HepG2 (cell line): ENCODE measurements around the gene GRM2. TPM values are rescaled to one million over a fixed set of nuclear protein-coding genes. Genes with fewer than 3 reads are reported as not detected.

ENCODE experiments used
- DR1 ChIP-seq: sonication (generic); formaldehyde crosslinking; IDR thresholded peaks from 2 replicates; pipeline ENCODE4 v1.8.0; 2021; ENCODE audit warnings: mild to moderate bottlenecking, missing genetic modification reagents, inconsistent platforms
- EHMT2 ChIP-seq: fragments of 200-600 bp; sonication (generic); IDR thresholded peaks from 2 replicates; pipeline ENCODE4 v1.7.0; 2017; ENCODE audit warnings: antibody characterized with exemption, low read depth, low read length, borderline replicate concordance
- RCOR2 ChIP-seq: IDR thresholded peaks from 2 replicates; pipeline ENCODE4 v1.6.1; 2016; ENCODE audit warnings: missing biosample characterization, missing genetic modification reagents
- SP140L ChIP-seq: sonication (generic); formaldehyde crosslinking; IDR thresholded peaks from 2 replicates; pipeline ENCODE4 v1.4.0; 2020; ENCODE audit warnings: missing genetic modification reagents, borderline replicate concordance
- YY1 ChIP-seq: IDR thresholded peaks from 2 replicates; pipeline ENCODE4 v1.6.1; 2011; ENCODE audit warnings: low read length, low read depth, moderate library complexity, mild to moderate bottlenecking; ENCODE audit not compliant: insufficient read depth, insufficient replicate concordance
- ZBTB1 ChIP-seq: sonication (generic); formaldehyde crosslinking; IDR thresholded peaks from 2 replicates; pipeline ENCODE4 v1.4.0; 2020; ENCODE audit warnings: missing genetic modification reagents, borderline replicate concordance
- ZNF138 ChIP-seq: sonication (generic); formaldehyde crosslinking; IDR thresholded peaks from 2 replicates; pipeline ENCODE4 v1.5.0; 2020; ENCODE audit warnings: mild to moderate bottlenecking, low read depth, missing genetic modification reagents
- ZNF354B ChIP-seq: sonication (generic); formaldehyde crosslinking; IDR thresholded peaks from 2 replicates; pipeline ENCODE4 v1.8.0; 2022; ENCODE audit warnings: mild to moderate bottlenecking, missing genetic modification reagents
- polyA plus RNA-seq, 8 experiments: library from polyadenylated mRNA; depleted of rRNA in 3 of 8; stranded (reverse) in 7 of 8; unstranded in 1 of 8; fragments of >200 nt; fragmentation: Illumina TruSeq in 4 of 8; extraction: Trizol in 4 of 8; gene quantifications; 2 replicates each; pipeline versions ENCODE4 v1.2.1 to v1.2.3, GENCODE V29; 2011 to 2016; ENCODE audit warnings: low read depth in 4 of 8, missing spikeins in 1 of 8, mixed read lengths in 1 of 8; ENCODE audit not compliant: insufficient read depth in 1 of 8
- total RNA-seq, 5 experiments: library from RNA; depleted of rRNA; stranded (reverse); fragments of >200 nt; fragmentation: Illumina TruSeq; extraction: Trizol; gene quantifications; 2 replicates each; pipeline ENCODE4 v1.2.3, GENCODE V29; 2016; ENCODE audit warnings: low read depth in 1 of 5
- TF ChIP-seq, protein P1 (sequence below): sonication (generic); formaldehyde crosslinking; conservative IDR thresholded peaks from 2 replicates; pipeline ENCODE4 v1.4.0; 2020; ENCODE audit warnings: mild to moderate bottlenecking, missing genetic modification reagents, moderate library complexity
- TF ChIP-seq, protein P2 (sequence below): sonication (generic); formaldehyde crosslinking; IDR thresholded peaks from 2 replicates; pipeline ENCODE4 v1.4.0; 2020; ENCODE audit warnings: missing genetic modification reagents, borderline replicate concordance

GRM2 gene
- total and polyA plus RNA-seq, 2 of the 13 experiments (the other 11 are each of a cell fraction or from before 2014, with no cell fraction given), result 0.04 to 0.07 TPM

DNA sequence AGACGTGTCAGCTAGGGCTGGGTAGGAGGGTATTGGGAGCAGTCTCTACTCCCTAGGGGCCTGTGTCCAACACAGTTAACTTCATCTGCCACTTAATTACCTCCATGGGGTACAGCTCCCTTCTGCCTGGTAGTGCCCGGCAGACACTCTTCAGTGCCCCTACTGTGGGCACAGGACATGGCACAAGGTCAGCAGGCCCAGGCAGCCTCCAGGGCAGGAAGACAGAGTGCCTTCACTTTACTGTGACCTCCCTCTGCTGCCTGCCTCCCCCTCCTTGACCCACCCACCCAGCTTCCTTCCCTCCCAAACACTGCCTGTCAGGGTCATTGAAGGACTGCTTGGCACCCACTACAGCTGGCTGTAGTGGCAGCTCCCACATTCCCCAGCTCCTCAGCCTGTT lies 6.5 kb upstream of the GRM2 start (continued):
- TF ChIP-seq ZNF354B (no peak), YY1 (no peak), EHMT2 (no peak), ZNF138 (no peak), RCOR2 (no peak), DR1 (CRISPR knock-in tag) (no peak), ZBTB1 (CRISPR knock-in tag) (no peak), SP140L (CRISPR knock-in tag) (no peak)
- TF ChIP-seq, protein P1, sequence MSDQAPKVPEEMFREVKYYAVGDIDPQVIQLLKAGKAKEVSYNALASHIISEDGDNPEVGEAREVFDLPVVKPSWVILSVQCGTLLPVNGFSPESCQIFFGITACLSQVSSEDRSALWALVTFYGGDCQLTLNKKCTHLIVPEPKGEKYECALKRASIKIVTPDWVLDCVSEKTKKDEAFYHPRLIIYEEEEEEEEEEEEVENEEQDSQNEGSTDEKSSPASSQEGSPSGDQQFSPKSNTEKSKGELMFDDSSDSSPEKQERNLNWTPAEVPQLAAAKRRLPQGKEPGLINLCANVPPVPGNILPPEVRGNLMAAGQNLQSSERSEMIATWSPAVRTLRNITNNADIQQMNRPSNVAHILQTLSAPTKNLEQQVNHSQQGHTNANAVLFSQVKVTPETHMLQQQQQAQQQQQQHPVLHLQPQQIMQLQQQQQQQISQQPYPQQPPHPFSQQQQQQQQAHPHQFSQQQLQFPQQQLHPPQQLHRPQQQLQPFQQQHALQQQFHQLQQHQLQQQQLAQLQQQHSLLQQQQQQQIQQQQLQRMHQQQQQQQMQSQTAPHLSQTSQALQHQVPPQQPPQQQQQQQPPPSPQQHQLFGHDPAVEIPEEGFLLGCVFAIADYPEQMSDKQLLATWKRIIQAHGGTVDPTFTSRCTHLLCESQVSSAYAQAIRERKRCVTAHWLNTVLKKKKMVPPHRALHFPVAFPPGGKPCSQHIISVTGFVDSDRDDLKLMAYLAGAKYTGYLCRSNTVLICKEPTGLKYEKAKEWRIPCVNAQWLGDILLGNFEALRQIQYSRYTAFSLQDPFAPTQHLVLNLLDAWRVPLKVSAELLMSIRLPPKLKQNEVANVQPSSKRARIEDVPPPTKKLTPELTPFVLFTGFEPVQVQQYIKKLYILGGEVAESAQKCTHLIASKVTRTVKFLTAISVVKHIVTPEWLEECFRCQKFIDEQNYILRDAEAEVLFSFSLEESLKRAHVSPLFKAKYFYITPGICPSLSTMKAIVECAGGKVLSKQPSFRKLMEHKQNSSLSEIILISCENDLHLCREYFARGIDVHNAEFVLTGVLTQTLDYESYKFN (CRISPR knock-in tag), result no peak
- TF ChIP-seq, protein P2, sequence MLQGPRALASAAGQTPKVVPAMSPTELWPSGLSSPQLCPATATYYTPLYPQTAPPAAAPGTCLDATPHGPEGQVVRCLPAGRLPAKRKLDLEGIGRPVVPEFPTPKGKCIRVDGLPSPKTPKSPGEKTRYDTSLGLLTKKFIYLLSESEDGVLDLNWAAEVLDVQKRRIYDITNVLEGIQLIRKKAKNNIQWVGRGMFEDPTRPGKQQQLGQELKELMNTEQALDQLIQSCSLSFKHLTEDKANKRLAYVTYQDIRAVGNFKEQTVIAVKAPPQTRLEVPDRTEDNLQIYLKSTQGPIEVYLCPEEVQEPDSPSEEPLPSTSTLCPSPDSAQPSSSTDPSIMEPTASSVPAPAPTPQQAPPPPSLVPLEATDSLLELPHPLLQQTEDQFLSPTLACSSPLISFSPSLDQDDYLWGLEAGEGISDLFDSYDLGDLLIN (CRISPR knock-in tag), result no peak
- TF ChIP-seq, all 625 proteins: peak for 0
